IMR-90 (cell line): ENCODE results near the gene PRKAB1. TPM values are rescaled to one million over a fixed set of nuclear protein-coding genes. Genes with fewer than 3 reads are reported as not detected.

Experiments
- ATAC-seq: fragments of 200-7000 bp; cut with Tn5 transposase; 2 replicates; pipeline ENCODE4 v1.9.1; 2020; ENCODE audit warnings: low read depth, mild to moderate bottlenecking, moderate library complexity
- BruUV-seq: library from RNA; stranded (reverse); fragments of 400-500 nt; replicated peaks from 2 replicates; lab custom pipeline; 2021; lab: Mats Ljungman, UMichigan
- CTCF ChIA-PET: fragments of 300-600 bp; formaldehyde crosslinking; extraction: SDS; loops from one replicate; lab custom pipeline; 2021; ENCODE audit warnings: antibody characterized with exemption; lab: Yijun Ruan, JAX
- POLR2A ChIA-PET: fragments of 300-600 bp; sonication (Branson Sonifier 250); formaldehyde crosslinking; loops from one replicate; lab custom pipeline; 2022; ENCODE audit warnings: antibody characterized with exemption; ENCODE audit not compliant: unreplicated experiment; lab: Charles Lee
- DNase-seq: peaks from one replicate; pipeline ENCODE4 v3.0.0; 2013
- H2AFZ ChIP-seq: replicated peaks from 2 replicates; pipeline ENCODE3; 2013; ENCODE audit warnings: low read length, mild to moderate bottlenecking; ENCODE audit not compliant: poor library complexity
- H2AK5ac ChIP-seq: 2 replicates; pipeline ENCODE4 v1.6.1; 2013; ENCODE audit warnings: low read depth, low read length, inconsistent platforms
- H2AK9ac ChIP-seq: replicated peaks from 2 replicates; pipeline ENCODE3; 2013; ENCODE audit warnings: mild to moderate bottlenecking, low read depth, low read length, moderate library complexity; ENCODE audit not compliant: poor library complexity
- H2BK120ac ChIP-seq: 2 replicates; pipeline ENCODE4 v1.6.1; 2013; ENCODE audit warnings: low read depth, low read length, inconsistent platforms
- H2BK15ac ChIP-seq: 3 replicates; pipeline ENCODE4 v1.6.1; 2013; ENCODE audit warnings: low read depth, low read length, inconsistent platforms
- H2BK20ac ChIP-seq: 2 replicates; pipeline ENCODE4 v1.6.1; 2013; ENCODE audit warnings: low read depth, mild to moderate bottlenecking, inconsistent platforms, low read length, moderate library complexity
- H2BK5ac ChIP-seq: 2 replicates; pipeline ENCODE4 v1.6.1; 2013; ENCODE audit warnings: mild to moderate bottlenecking, low read depth, low read length, inconsistent platforms; ENCODE audit not compliant: poor library complexity, severe bottlenecking
- H3K14ac ChIP-seq: replicated peaks from 2 replicates; pipeline ENCODE4 v1.6.1; 2013; ENCODE audit warnings: low read depth, low read length, inconsistent platforms
- H3K18ac ChIP-seq: 2 replicates; pipeline ENCODE4 v1.6.1; 2013; ENCODE audit warnings: low read depth, low read length, control low read depth
- H3K23ac ChIP-seq: 2 replicates; pipeline ENCODE4 v1.6.1; 2013; ENCODE audit warnings: low read depth, low read length, inconsistent platforms
- H3K27ac ChIP-seq: 2 replicates; pipeline ENCODE4 v1.5.1; 2013; ENCODE audit warnings: mild to moderate bottlenecking, control low read depth, low read length; ENCODE audit not compliant: insufficient read depth
- H3K27me3 ChIP-seq: 2 replicates; pipeline ENCODE4 v1.6.1; 2013; ENCODE audit warnings: low read length; ENCODE audit not compliant: control insufficient read depth, insufficient read depth
- H3K36me3 ChIP-seq: 2 replicates; pipeline ENCODE4 v1.6.1; 2013; ENCODE audit warnings: low read length, mixed read lengths; ENCODE audit not compliant: control insufficient read depth, insufficient read depth
- H3K4ac ChIP-seq: 2 replicates; pipeline ENCODE4 v1.6.1; 2013; ENCODE audit warnings: low read depth, low read length, inconsistent platforms
- H3K4me1 ChIP-seq: 2 replicates; pipeline ENCODE4 v1.6.1; 2013; ENCODE audit warnings: low read length, mixed read lengths; ENCODE audit not compliant: control insufficient read depth, insufficient read depth
- H3K4me2 ChIP-seq: 2 replicates; pipeline ENCODE4 v1.6.1; 2013; ENCODE audit warnings: low read depth, mild to moderate bottlenecking, control low read depth, low read length, moderate library complexity
- H3K4me3 ChIP-seq: 2 replicates; pipeline ENCODE4 v1.5.1; 2013; ENCODE audit warnings: low read depth, mild to moderate bottlenecking, control low read depth, low read length, moderate library complexity; ENCODE audit not compliant: insufficient read depth
- H3K56ac ChIP-seq: 2 replicates; pipeline ENCODE4 v1.6.1; 2013; ENCODE audit warnings: low read length, inconsistent platforms; ENCODE audit not compliant: insufficient read depth; ENCODE audit errors: extremely low read depth
- H3K79me1 ChIP-seq, 2 experiments: 2 replicates each; pipeline ENCODE4 v1.6.1; 2013; ENCODE audit warnings: low read length in 2 of 2, inconsistent platforms in 1 of 2, low read depth in 1 of 2
- H3K9ac ChIP-seq: 2 replicates; pipeline ENCODE4 v1.6.1; 2013; ENCODE audit warnings: low read depth, low read length, control low read depth
- H3K9me1 ChIP-seq: 2 replicates; pipeline ENCODE4 v1.6.1; 2013; ENCODE audit warnings: low read length, inconsistent platforms; ENCODE audit not compliant: insufficient read depth
- H3K9me3 ChIP-seq: 2 replicates; pipeline ENCODE4 v1.6.1; 2013; ENCODE audit warnings: low read length; ENCODE audit not compliant: control insufficient read depth, insufficient read depth
- H4K20me1 ChIP-seq: 2 replicates; pipeline ENCODE4 v1.6.1; 2013; ENCODE audit warnings: low read length, inconsistent platforms; ENCODE audit not compliant: insufficient read depth
- H4K5ac ChIP-seq: 2 replicates; pipeline ENCODE4 v1.6.1; 2013; ENCODE audit warnings: mild to moderate bottlenecking, low read depth, low read length, control low read depth
- H4K8ac ChIP-seq, 2 experiments: 2 replicates each; pipeline ENCODE4 v1.6.1; 2013; ENCODE audit warnings: low read depth in 2 of 2, low read length in 2 of 2, control low read depth in 1 of 2, inconsistent platforms in 1 of 2
- H4K91ac ChIP-seq: 2 replicates; pipeline ENCODE4 v1.6.1; 2013; ENCODE audit warnings: low read depth, low read length, inconsistent platforms; ENCODE audit not compliant: insufficient read depth
- BHLHE40 ChIP-seq: fragments of 150-350 bp; IDR thresholded peaks from 2 replicates; pipeline ENCODE4 v1.6.1; 2016; ENCODE audit warnings: mild to moderate bottlenecking, low read depth, low read length
- CEBPB ChIP-seq: IDR thresholded peaks from 2 replicates; pipeline ENCODE4 v1.6.1; 2012; ENCODE audit warnings: low read depth, low read length, improper control_type of control experiment
- CHD1 ChIP-seq: IDR thresholded peaks from 2 replicates; pipeline ENCODE4 v1.6.1; 2012; ENCODE audit warnings: low read depth, low read length, improper control_type of control experiment
- CTCF ChIP-seq: conservative IDR thresholded peaks from 2 replicates; pipeline ENCODE4 v1.5.1; 2012; ENCODE audit warnings: mild to moderate bottlenecking, low read depth, low read length, improper control_type of control experiment
- FOS ChIP-seq: fragments of 150-350 bp; IDR thresholded peaks from 2 replicates; pipeline ENCODE4 v1.6.1; 2016; ENCODE audit warnings: low read depth, low read length
- MAFK ChIP-seq: IDR thresholded peaks from 2 replicates; pipeline ENCODE4 v1.6.1; 2012; ENCODE audit warnings: low read depth, low read length, improper control_type of control experiment
- MAZ ChIP-seq: IDR thresholded peaks from 2 replicates; pipeline ENCODE4 v1.6.1; 2012; ENCODE audit warnings: low read depth, mild to moderate bottlenecking, low read length, improper control_type of control experiment, moderate library complexity, borderline replicate concordance
- MXI1 ChIP-seq: IDR thresholded peaks from 2 replicates; pipeline ENCODE4 v1.6.1; 2012; ENCODE audit warnings: low read depth, mild to moderate bottlenecking, low read length, moderate library complexity, borderline replicate concordance
- NFE2L2 ChIP-seq: fragments of 150-350 bp; IDR thresholded peaks from 2 replicates; pipeline ENCODE4 v1.6.1; 2016; ENCODE audit warnings: low read depth, mild to moderate bottlenecking, low read length
- POLR2A ChIP-seq: IDR thresholded peaks from 2 replicates; pipeline ENCODE4 v1.6.1; 2012; ENCODE audit warnings: mild to moderate bottlenecking, low read depth, low read length
- RAD21 ChIP-seq: IDR thresholded peaks from 2 replicates; pipeline ENCODE4 v1.6.1; 2012; ENCODE audit warnings: low read length, improper control_type of control experiment
- RCOR1 ChIP-seq: IDR thresholded peaks from 2 replicates; pipeline ENCODE4 v1.6.1; 2012; ENCODE audit warnings: mild to moderate bottlenecking, low read length, improper control_type of control experiment; ENCODE audit not compliant: insufficient replicate concordance
- RFX5 ChIP-seq: IDR thresholded peaks from 2 replicates; pipeline ENCODE4 v1.8.0; 2012; ENCODE audit warnings: low read depth, mild to moderate bottlenecking, low read length, moderate library complexity
- SMC3 ChIP-seq: fragments of 150-350 bp; IDR thresholded peaks from 2 replicates; pipeline ENCODE4 v1.6.1; 2016; ENCODE audit warnings: low read depth, mild to moderate bottlenecking, antibody characterized with exemption, low read length, moderate library complexity
- USF2 ChIP-seq: fragments of 150-350 bp; IDR thresholded peaks from 2 replicates; pipeline ENCODE4 v1.6.1; 2017; ENCODE audit warnings: mild to moderate bottlenecking, antibody characterized with exemption, low read length, low read depth
- whole genome bisulfite sequencing, 2 experiments: methylation state at CpG; one replicate each; pipeline versions ENCODE4 v1.1.5 to v1.1.7; 2013; ENCODE audit warnings: missing lambda C conversion rate in 2 of 2; ENCODE audit not compliant: insufficient read length in 1 of 2; ENCODE audit errors: extremely low coverage in 2 of 2; 5-methylcytosine and 5-hydroxymethylcytosine counted together
- dilution Hi-C: fragments of 300-500 bp; cut with HindIII; formaldehyde crosslinking; loops from one replicate; pipeline ENCODE4 v1.14.3; 2018; ENCODE audit warnings: low sequenced_read_pairs; ENCODE audit not compliant: unreplicated experiment
- in situ Hi-C: fragments of 300-500 bp; cut with MboI; formaldehyde crosslinking; loops from 3 replicates; pipeline ENCODE4 v1.14.3; 2019; ENCODE audit warnings: low sequenced_read_pairs, inconsistent platforms, mixed read lengths
- intact Hi-C: fragments of 100-400 bp; cut with micrococcal nuclease; formaldehyde crosslinking; loops from 2 replicates; pipeline ENCODE4 v1.10.0; 2022
- polyA plus RNA-seq, 3 experiments: library from polyadenylated mRNA; depleted of rRNA; stranded (reverse); fragments of >200 nt; gene quantifications; 2 replicates each; pipeline ENCODE4 v1.2.3, GENCODE V29; 2012; ENCODE audit warnings: low replicate concordance in 1 of 3
- total RNA-seq: library from RNA; depleted of rRNA; stranded (reverse); fragments of >200 nt; gene quantifications from 2 replicates; pipeline ENCODE4 v1.2.3, GENCODE V29; 2012
- TF ChIP-seq, protein P1 (sequence below): fragments of 150-350 bp; IDR thresholded peaks from 2 replicates; pipeline ENCODE4 v1.6.1; 2016; ENCODE audit warnings: low read depth, mild to moderate bottlenecking, low read length, moderate library complexity, borderline replicate concordance

PRKAB1 gene
- total and polyA plus RNA-seq, 2 of the 4 experiments (the other 2 are of a cell fraction): 9.7 to 19.3 TPM

- intact Hi-C loops: no loop called here
Observed at GRCh38 chr12:119676573-119676972, 8.6 kb downstream of the PRKAB1 start.

More at GRCh38 chr12:119676573-119676972, 8.6 kb downstream of the PRKAB1 start:
- H3K9me3 ChIP-seq: no peaks in the 10 kb centered on the region
- no peak overlapping the region for H2BK120ac ChIP-seq
- H2BK15ac ChIP-seq: no peak overlapping the region
- no peak overlapping the region for H3K18ac ChIP-seq
- no peak overlapping the region for H4K91ac ChIP-seq
- H3K4ac ChIP-seq: no peak overlapping the region
- no peak overlapping the region for H3K9ac ChIP-seq
- H3K4me2 ChIP-seq: no peak overlapping the region
- H2AFZ ChIP-seq: no peak overlapping the region
- no peak overlapping the region for H2BK20ac ChIP-seq
- BruUV-seq: no TSS peak
- dilution Hi-C loops (no loop called here), in situ Hi-C loops (no loop called here)
- H3K4me3 ChIP-seq: no peak overlapping the region
- ATAC-seq: no peak
- no peaks in the 10 kb centered on the region for H4K20me1 ChIP-seq
- H3K9me1 ChIP-seq: no peaks in the 10 kb centered on the region; the same call in 1 of the 2 replicates
- 95% methylated on average over 11 of the region's 13 CpGs; no CpG with 5 or more reads in 1 of the 2 experiments for WGBS, 2 experiments
- DNase-seq: no peak
- TF ChIP-seq POLR2A (no peak), RFX5 (no peak), RAD21 (no peak), MAFK (no peak), MAZ (no peak), CTCF (no peak), SMC3 (no peak), CHD1 (no peak), MXI1 (no peak), CEBPB (no peak), USF2 (no peak), FOS (no peak), RCOR1 (no peak), NFE2L2 (no peak), BHLHE40 (no peak)
- TF ChIP-seq, protein P1, sequence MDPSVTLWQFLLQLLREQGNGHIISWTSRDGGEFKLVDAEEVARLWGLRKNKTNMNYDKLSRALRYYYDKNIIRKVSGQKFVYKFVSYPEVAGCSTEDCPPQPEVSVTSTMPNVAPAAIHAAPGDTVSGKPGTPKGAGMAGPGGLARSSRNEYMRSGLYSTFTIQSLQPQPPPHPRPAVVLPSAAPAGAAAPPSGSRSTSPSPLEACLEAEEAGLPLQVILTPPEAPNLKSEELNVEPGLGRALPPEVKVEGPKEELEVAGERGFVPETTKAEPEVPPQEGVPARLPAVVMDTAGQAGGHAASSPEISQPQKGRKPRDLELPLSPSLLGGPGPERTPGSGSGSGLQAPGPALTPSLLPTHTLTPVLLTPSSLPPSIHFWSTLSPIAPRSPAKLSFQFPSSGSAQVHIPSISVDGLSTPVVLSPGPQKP: no peak
- no peak overlapping the region for H4K5ac ChIP-seq
- H2AK5ac ChIP-seq: no peak overlapping the region
- H3K27ac ChIP-seq: no peak overlapping the region
- H3K56ac ChIP-seq: no peak overlapping the region
- ChIA-PET POLR2A (no interaction called here), CTCF (interaction anchor here (0.7 to 0.8 kb wide), 2 partner anchors 9 to 1217 kb away, joined by 4 read pairs; partner anchors contain the start of gene PRKAB1)
- H4K8ac ChIP-seq: no peak overlapping the region
- H3K36me3 ChIP-seq: peaks cover 73% of the 10 kb centered on the region
- peaks cover 4 to 9% of the 10 kb centered on the region in 2 experiments; a peak in 2 of 4 replicates for H3K79me1 ChIP-seq
- no peak overlapping the region for H2BK5ac ChIP-seq
- H3K27me3 ChIP-seq: no peaks in the 10 kb centered on the region
- no peak overlapping the region for H3K14ac ChIP-seq
- H3K23ac ChIP-seq: no peak overlapping the region
- no peak overlapping the region for H2AK9ac ChIP-seq
- no peaks in the 10 kb centered on the region for H3K4me1 ChIP-seq
